Measurements from ENCODE around the gene SLC25A10. TPM values are rescaled to one million over a fixed set of nuclear protein-coding genes. Genes with fewer than 3 reads are reported as not detected.
A peak's percentile ranks its signal among the peaks of the same experiment; 100 is the strongest.

Gene SLC25A10
- total RNA-seq, 1 experiment from 2014 or later: 30.9 TPM

DNA sequence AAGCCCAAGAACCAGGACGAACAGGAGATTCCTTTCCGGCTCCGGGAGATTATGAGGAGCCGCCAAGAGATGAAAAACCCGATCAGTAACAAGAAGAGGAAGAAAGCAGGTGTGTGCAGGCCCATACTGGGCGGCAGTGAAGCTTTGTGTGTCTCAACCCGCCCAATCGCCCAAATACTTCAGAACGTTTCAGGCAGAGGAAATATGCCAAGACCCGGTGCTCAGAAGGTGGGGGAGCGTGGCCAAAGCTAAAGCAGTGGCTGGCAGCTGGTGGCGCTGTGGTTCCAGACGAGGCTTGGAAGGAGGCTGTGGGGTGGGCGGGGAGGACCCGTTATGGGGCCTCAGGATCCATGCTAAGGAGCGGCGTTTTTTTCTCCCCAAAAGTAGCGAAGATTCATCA, 44.3 kb upstream of the SLC25A10 start:
- Histone ChIP-seq H3K27ac (ENCODE audit: insufficient read length, low read depth, low read length) (no peak overlapping the region), H3K27me3 (ENCODE audit: insufficient read depth, low read length) (no peaks in the 10 kb centered on the region), H2BK15ac (ENCODE audit: low read depth, low read length) (no peak overlapping the region), H2BK120ac (ENCODE audit: low read depth, low read length, poor library complexity, severe bottlenecking) (no peak overlapping the region), H3K18ac (ENCODE audit: insufficient read length, low read depth, low read length) (no peak overlapping the region), H3K23ac (ENCODE audit: insufficient read length, low read depth, low read length) (no peak overlapping the region), H3K9me3 (ENCODE audit: control insufficient read depth, low read depth, low read length) (no peaks in the 10 kb centered on the region), H3K79me1 (ENCODE audit: insufficient read depth, low read depth, low read length, poor library complexity, severe bottlenecking) (peaks cover 10% of the 10 kb centered on the region), H3T11ph (ENCODE audit: low read length) (no peak overlapping the region), H3K4me2 (ENCODE audit: insufficient read depth, insufficient read length, low read length) (peak overlapping the region; percentile 89), H2BK5ac (ENCODE audit: insufficient read length, low read length) (no peak overlapping the region), H3K4ac (ENCODE audit: low read depth, low read length) (no peak overlapping the region), H2AFZ (ENCODE audit: low read length) (no peak overlapping the region), H3K23me2 (ENCODE audit: insufficient read length, low read depth, low read length, poor library complexity, severe bottlenecking) (peaks cover 3% of the 10 kb centered on the region), H3K79me2 (ENCODE audit: insufficient read depth, low read length) (peaks cover 4% of the 10 kb centered on the region; the same call in 1 of the 2 replicates), H3K56ac (ENCODE audit: insufficient read length, low read depth, low read length) (no peak overlapping the region), H2BK20ac (ENCODE audit: low read depth, low read length, poor library complexity, severe bottlenecking) (no peak overlapping the region), H4K20me1 (ENCODE audit: control insufficient read depth, insufficient read depth, insufficient read length) (no peaks in the 10 kb centered on the region), H4K8ac (replicated peaks; ENCODE audit: insufficient read length, low read depth, low read length) (no peak overlapping the region), H3K9ac (ENCODE audit: extremely low read depth, insufficient read length, low read length) (no peak overlapping the region), H2AK5ac (ENCODE audit: insufficient read length, low read length) (no peak overlapping the region), H4K5ac (ENCODE audit: insufficient read length, low read depth, low read length) (no peak overlapping the region), H3K4me1 (ENCODE audit: insufficient read depth, low read length) (peaks cover 2% of the 10 kb centered on the region; the same call in 1 of the 2 replicates), H3K14ac (ENCODE audit: insufficient read depth, low read length) (no peak overlapping the region), H4K91ac (ENCODE audit: insufficient read length, low read depth, low read length) (no peak overlapping the region), H2BK12ac (ENCODE audit: insufficient read length, low read depth, low read length) (no peak overlapping the region)
- peak overlapping the region; percentile 97 for H3K4me3 Mint-ChIP-seq
- no CpG with 5 or more reads among the region's 18 CpGs for WGBS (ENCODE audit: extremely low coverage, insufficient read length, low lambda C conversion rate)
- peaks cover 43 to 65% (median 65%) of the 10 kb centered on the region in 3 experiments; a peak in 6 of 7 replicates for H3K36me3 Mint-ChIP-seq (ENCODE audit: insufficient read depth in 1 of 3, low read depth in 3 of 3)
- H3K9me3 Mint-ChIP-seq: no peaks in the 10 kb centered on the region
- H3K4me1 Mint-ChIP-seq: peaks cover 18 to 19% of the 10 kb centered on the region in 2 experiments
- H3K27ac Mint-ChIP-seq: peak overlapping the region in 2 of 3 experiments; percentile 56 to 68; a peak in 2 of 7 replicates
- H3K27me3 Mint-ChIP-seq (ENCODE audit: low read depth): no peaks in the 10 kb centered on the region
- DNase-seq: peak; percentile 77
- TF ChIP-seq, protein P1, sequence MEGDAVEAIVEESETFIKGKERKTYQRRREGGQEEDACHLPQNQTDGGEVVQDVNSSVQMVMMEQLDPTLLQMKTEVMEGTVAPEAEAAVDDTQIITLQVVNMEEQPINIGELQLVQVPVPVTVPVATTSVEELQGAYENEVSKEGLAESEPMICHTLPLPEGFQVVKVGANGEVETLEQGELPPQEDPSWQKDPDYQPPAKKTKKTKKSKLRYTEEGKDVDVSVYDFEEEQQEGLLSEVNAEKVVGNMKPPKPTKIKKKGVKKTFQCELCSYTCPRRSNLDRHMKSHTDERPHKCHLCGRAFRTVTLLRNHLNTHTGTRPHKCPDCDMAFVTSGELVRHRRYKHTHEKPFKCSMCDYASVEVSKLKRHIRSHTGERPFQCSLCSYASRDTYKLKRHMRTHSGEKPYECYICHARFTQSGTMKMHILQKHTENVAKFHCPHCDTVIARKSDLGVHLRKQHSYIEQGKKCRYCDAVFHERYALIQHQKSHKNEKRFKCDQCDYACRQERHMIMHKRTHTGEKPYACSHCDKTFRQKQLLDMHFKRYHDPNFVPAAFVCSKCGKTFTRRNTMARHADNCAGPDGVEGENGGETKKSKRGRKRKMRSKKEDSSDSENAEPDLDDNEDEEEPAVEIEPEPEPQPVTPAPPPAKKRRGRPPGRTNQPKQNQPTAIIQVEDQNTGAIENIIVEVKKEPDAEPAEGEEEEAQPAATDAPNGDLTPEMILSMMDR (conservative IDR thresholded peaks at IDR 0.05): peak; percentile 44; the same call in 2 of the 3 replicates
